GM12878 (cell line): ENCODE data around the gene FUT8.

ENCODE experiments used
- EED ChIP-seq: sonication (generic); IDR thresholded peaks from 2 replicates; pipeline ENCODE4 v1.6.1; 2016; ENCODE audit warnings: antibody characterized with exemption, low read depth
- SREBF1 ChIP-seq: IDR thresholded peaks from 2 replicates; pipeline ENCODE4 v1.6.1; 2012; ENCODE audit warnings: mild to moderate bottlenecking, low read length
- TF ChIP-seq, protein P1 (sequence below), 3 experiments: IDR thresholded peaks in 2 of 3; conservative IDR thresholded peaks in 1 of 3; 2 replicates each; pipeline ENCODE4 v1.5.1; 2011; ENCODE audit warnings: low read depth in 3 of 3, low read length in 3 of 3, mild to moderate bottlenecking in 3 of 3, control low read depth in 2 of 3, moderate library complexity in 2 of 3, inconsistent platforms in 1 of 3, mixed read lengths in 1 of 3; ENCODE audit not compliant: control insufficient read depth in 2 of 3, insufficient read depth in 1 of 3; ENCODE audit errors: extremely low read depth in 1 of 3
- TF ChIP-seq, protein P2 (sequence below): IDR thresholded peaks from 2 replicates; pipeline ENCODE4 v1.6.1; 2012; ENCODE audit warnings: low read depth, low read length, improper control_type of control experiment

DNA sequence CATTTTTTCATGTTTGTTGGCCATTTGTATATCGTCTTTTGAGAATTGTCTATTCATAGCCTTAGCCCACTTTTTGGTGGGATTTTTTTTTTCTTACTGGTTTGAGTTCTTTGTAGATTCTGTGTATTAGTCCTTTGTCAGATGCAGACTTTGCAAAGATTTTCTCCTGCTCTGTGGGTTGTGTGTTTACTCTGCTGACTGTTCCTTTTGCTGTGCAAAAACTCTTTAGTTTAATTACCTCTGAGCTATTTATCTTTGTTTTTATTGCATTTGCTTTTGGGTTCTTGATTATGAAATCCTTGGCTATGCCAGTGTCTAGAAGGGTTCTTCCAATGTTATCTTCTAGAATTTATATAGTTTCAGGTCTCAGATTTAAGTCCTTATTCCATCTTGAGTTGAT, 220.0 kb downstream of the FUT8 start:
- TF ChIP-seq, protein P1, sequence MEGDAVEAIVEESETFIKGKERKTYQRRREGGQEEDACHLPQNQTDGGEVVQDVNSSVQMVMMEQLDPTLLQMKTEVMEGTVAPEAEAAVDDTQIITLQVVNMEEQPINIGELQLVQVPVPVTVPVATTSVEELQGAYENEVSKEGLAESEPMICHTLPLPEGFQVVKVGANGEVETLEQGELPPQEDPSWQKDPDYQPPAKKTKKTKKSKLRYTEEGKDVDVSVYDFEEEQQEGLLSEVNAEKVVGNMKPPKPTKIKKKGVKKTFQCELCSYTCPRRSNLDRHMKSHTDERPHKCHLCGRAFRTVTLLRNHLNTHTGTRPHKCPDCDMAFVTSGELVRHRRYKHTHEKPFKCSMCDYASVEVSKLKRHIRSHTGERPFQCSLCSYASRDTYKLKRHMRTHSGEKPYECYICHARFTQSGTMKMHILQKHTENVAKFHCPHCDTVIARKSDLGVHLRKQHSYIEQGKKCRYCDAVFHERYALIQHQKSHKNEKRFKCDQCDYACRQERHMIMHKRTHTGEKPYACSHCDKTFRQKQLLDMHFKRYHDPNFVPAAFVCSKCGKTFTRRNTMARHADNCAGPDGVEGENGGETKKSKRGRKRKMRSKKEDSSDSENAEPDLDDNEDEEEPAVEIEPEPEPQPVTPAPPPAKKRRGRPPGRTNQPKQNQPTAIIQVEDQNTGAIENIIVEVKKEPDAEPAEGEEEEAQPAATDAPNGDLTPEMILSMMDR (IDR thresholded peaks at IDR 0.05 in 2 of 3, conservative IDR thresholded peaks at IDR 0.05 in 1 of 3; ENCODE audit: control insufficient read depth in 2 of 3, extremely low read depth in 1 of 3, insufficient read depth in 1 of 3, low read depth in 3 of 3, low read length in 3 of 3), result no peak
- TF ChIP-seq, protein P2, sequence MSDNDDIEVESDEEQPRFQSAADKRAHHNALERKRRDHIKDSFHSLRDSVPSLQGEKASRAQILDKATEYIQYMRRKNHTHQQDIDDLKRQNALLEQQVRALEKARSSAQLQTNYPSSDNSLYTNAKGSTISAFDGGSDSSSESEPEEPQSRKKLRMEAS, result no peak
- TF ChIP-seq EED, result no peak
- no peak for TF ChIP-seq SREBF1
